PC-3 (cell line): ENCODE data around the gene CTU1. TPM values are rescaled to one million over a fixed set of nuclear protein-coding genes. Genes with fewer than 3 reads are reported as not detected.

Source experiments
- ATAC-seq: fragments of 200-7000 bp; cut with Tn5 transposase; 2 replicates; pipeline ENCODE4 v1.9.1; 2020; ENCODE audit warnings: mild to moderate bottlenecking, moderate library complexity
- BruUV-seq: library from RNA; stranded (reverse); fragments of 400-500 nt; replicated peaks from 2 replicates; lab custom pipeline; 2021; lab: Mats Ljungman, UMichigan
- CTCF ChIA-PET: fragments of 300-600 bp; sonication (Branson Sonifier 250); formaldehyde crosslinking; loops from one replicate; lab custom pipeline; 2022; ENCODE audit warnings: antibody characterized with exemption; lab: Charles Lee
- POLR2A ChIA-PET: fragments of 300-600 bp; sonication (Branson Sonifier 250); formaldehyde crosslinking; loops from one replicate; lab custom pipeline; 2022; ENCODE audit warnings: antibody characterized with exemption; ENCODE audit not compliant: unreplicated experiment; lab: Charles Lee
- DNase-seq: peaks from one replicate; pipeline ENCODE4 v3.0.0-alpha.2; 2015
- H2AFZ ChIP-seq: fragments of 300-600 bp; sonication (generic); 2 replicates; pipeline ENCODE4 v1.6.0; 2016; ENCODE audit warnings: antibody characterized with exemption, low read length
- H3F3A ChIP-seq: fragments of 300-600 bp; sonication (generic); one replicate; pipeline ENCODE4 v1.6.0; 2017; ENCODE audit warnings: antibody characterized with exemption, low read length, control low read depth, mild to moderate bottlenecking; ENCODE audit not compliant: unreplicated experiment
- H3K27ac ChIP-seq: fragments of 300-600 bp; sonication (generic); 2 replicates; pipeline ENCODE4 v1.5.1; 2016; ENCODE audit warnings: mild to moderate bottlenecking, low read length
- H3K27me3 ChIP-seq: fragments of 300-600 bp; sonication (generic); 2 replicates; pipeline ENCODE4 v1.6.1; 2016; ENCODE audit warnings: low read length, mixed read lengths
- H3K36me3 ChIP-seq: fragments of 300-600 bp; sonication (generic); 2 replicates; pipeline ENCODE4 v1.6.1; 2016; ENCODE audit warnings: low read depth, mixed run types, low read length, mixed read lengths
- H3K4me1 ChIP-seq: fragments of 300-600 bp; sonication (generic); 2 replicates; pipeline ENCODE4 v1.5.1; 2016; ENCODE audit warnings: low read length; ENCODE audit not compliant: insufficient read depth
- H3K4me2 ChIP-seq: fragments of 300-600 bp; sonication (generic); 2 replicates; pipeline ENCODE4 v1.6.0; 2016; ENCODE audit warnings: low read length
- H3K4me3 ChIP-seq: fragments of 300-600 bp; sonication (generic); 2 replicates; pipeline ENCODE4 v1.5.1; 2016; ENCODE audit warnings: mild to moderate bottlenecking, low read length, mixed read lengths
- H3K79me2 ChIP-seq: fragments of 300-600 bp; sonication (generic); 2 replicates; pipeline ENCODE4 v1.6.1; 2017; ENCODE audit warnings: low read length, mixed read lengths
- H3K9ac ChIP-seq: fragments of 300-600 bp; sonication (generic); 2 replicates; pipeline ENCODE4 v1.6.0; 2016; ENCODE audit warnings: mild to moderate bottlenecking, low read length
- H3K9me2 ChIP-seq: fragments of 300-600 bp; sonication (generic); replicated peaks from 2 replicates; pipeline ENCODE4 v1.6.1; 2016; ENCODE audit warnings: mixed run types, low read length, mixed read lengths
- H3K9me3 ChIP-seq: fragments of 300-600 bp; sonication (generic); 2 replicates; pipeline ENCODE4 v1.6.1; 2016; ENCODE audit warnings: low read length, mixed read lengths
- H4K20me1 ChIP-seq: fragments of 300-600 bp; sonication (generic); 2 replicates; pipeline ENCODE4 v1.6.1; 2016; ENCODE audit warnings: low read length, mixed read lengths
- CTCF ChIP-seq: fragments of 300-600 bp; sonication (generic); conservative IDR thresholded peaks from 2 replicates; pipeline ENCODE4 v1.5.1; 2017; ENCODE audit warnings: antibody characterized with exemption, low read depth, mild to moderate bottlenecking, low read length
- EZH2 ChIP-seq: fragments of 300-600 bp; sonication (generic); IDR thresholded peaks from one replicate; pipeline ENCODE4 v1.6.1; 2017; ENCODE audit warnings: antibody characterized with exemption, mild to moderate bottlenecking, low read length; ENCODE audit not compliant: unreplicated experiment
- EZH2phosphoT487 ChIP-seq: fragments of 300-600 bp; sonication (generic); IDR thresholded peaks from 2 replicates; pipeline ENCODE4 v1.6.1; 2018; ENCODE audit warnings: mild to moderate bottlenecking, antibody characterized with exemption, low read length, borderline replicate concordance
- intact Hi-C: fragments of 100-400 bp; cut with micrococcal nuclease; formaldehyde crosslinking; loops from 2 replicates; pipeline ENCODE4 v1.9.0; 2023
- total RNA-seq: library from RNA; depleted of rRNA; stranded (reverse); fragments of >200 nt; gene quantifications from 2 replicates; pipeline ENCODE4 v1.2.3, GENCODE V29; 2014

The CTU1 gene
- total RNA-seq, 1 experiment from 2014 or later = 29.0 TPM

GRCh38 chr19:51100601-51101000, 7.6 kb downstream of the CTU1 start:
- no peak overlapping the region for H2AFZ ChIP-seq
- DNase-seq (no peak), ATAC-seq (no peak)
- H3K4me3 ChIP-seq = no peak overlapping the region
- no peaks in the 10 kb centered on the region for H3K9me2 ChIP-seq
- POLR2A ChIA-PET = no interaction called here
- H3F3A ChIP-seq = no peaks in the 10 kb centered on the region
- H3K79me2 ChIP-seq = peaks cover 43% of the 10 kb centered on the region
- H3K4me2 ChIP-seq = no peak overlapping the region
- no peaks in the 10 kb centered on the region for H3K27me3 ChIP-seq
- H3K4me1 ChIP-seq = peaks cover 5% of the 10 kb centered on the region; the same call in 1 of the 2 replicates
- CTCF ChIA-PET = no interaction called here
- TF ChIP-seq EZH2 = no peak
- TF ChIP-seq CTCF = no peak
- TF ChIP-seq EZH2phosphoT487 = no peak
- peaks cover 10% of the 10 kb centered on the region for H4K20me1 ChIP-seq
- BruUV-seq = no TSS peak
- intact Hi-C loops = no loop called here
- peaks cover 18% of the 10 kb centered on the region for H3K36me3 ChIP-seq
- no peak overlapping the region for H3K9ac ChIP-seq
- no peaks in the 10 kb centered on the region for H3K9me3 ChIP-seq
- no peak overlapping the region for H3K27ac ChIP-seq

- intact Hi-C loops = no loop called here
- no peak for TF ChIP-seq CTCF
- no peak for TF ChIP-seq EZH2phosphoT487
- TF ChIP-seq EZH2 = no peak
- H3K79me2 ChIP-seq = peaks cover 31% of the 10 kb centered on the region; the same call in 1 of the 2 replicates
- H3K9me2 ChIP-seq = no peaks in the 10 kb centered on the region
- no peak overlapping the region for H3K4me3 ChIP-seq
- H3K27me3 ChIP-seq = no peaks in the 10 kb centered on the region
- H3K9me3 ChIP-seq = no peaks in the 10 kb centered on the region
- no peak overlapping the region for H2AFZ ChIP-seq
- no peak for ATAC-seq
- H4K20me1 ChIP-seq = peaks cover 10% of the 10 kb centered on the region
- H3K9ac ChIP-seq = no peak overlapping the region
- H3K4me1 ChIP-seq = peaks cover 15% of the 10 kb centered on the region
- POLR2A ChIA-PET = no interaction called here
- peaks cover 15% of the 10 kb centered on the region; the same call in 1 of the 2 replicates for H3K36me3 ChIP-seq
- peaks cover 4% of the 10 kb centered on the region for H3F3A ChIP-seq
- H3K27ac ChIP-seq = no peak overlapping the region
- CTCF ChIA-PET = no interaction called here
- no peak overlapping the region for H3K4me2 ChIP-seq
- no TSS peak for BruUV-seq
- DNase-seq = no peak
Observed at GRCh38 chr19:51099047-51099382, 9.2 kb downstream of the CTU1 start.

- Histone ChIP-seq H3K4me1 (peaks cover 16% of the 10 kb centered on the region), H3K36me3 (peaks cover 12% of the 10 kb centered on the region; the same call in 1 of the 2 replicates), H3K27me3 (no peaks in the 10 kb centered on the region), H2AFZ (no peak overlapping the region), H3K27ac (no peak overlapping the region), H3K79me2 (peaks cover 27% of the 10 kb centered on the region; the same call in 1 of the 2 replicates), H3K9ac (no peak overlapping the region), H3K9me3 (no peaks in the 10 kb centered on the region), H3K4me3 (no peak overlapping the region), H3F3A (peaks cover 4% of the 10 kb centered on the region), H3K4me2 (no peak overlapping the region), H4K20me1 (peaks cover 10% of the 10 kb centered on the region), H3K9me2 (no peaks in the 10 kb centered on the region)
- TF ChIP-seq EZH2 (no peak), EZH2phosphoT487 (no peak)
- CTCF ChIA-PET = no interaction called here
- no peak for DNase-seq
- no peak for ATAC-seq
- intact Hi-C loops = no loop called here
- no TSS peak for BruUV-seq
- POLR2A ChIA-PET = no interaction called here
Observed at GRCh38 chr19:51098365-51099046, 9.7 kb downstream of the CTU1 start.
